RWPE2 (cell line): ENCODE measurements around the gene PRR5L.
A peak's percentile ranks its signal among the peaks of the same experiment; 100 is the strongest.

Source experiments
- ATAC-seq: fragments of 200-7000 bp; cut with Tn5 transposase; 3 replicates; pipeline ENCODE4 v1.9.1; 2021; ENCODE audit warnings: low read depth
- DNase-seq: peaks from one replicate; pipeline ENCODE4 v3.0.0-alpha.2; 2020; ENCODE audit warnings: low spot score
- H3K27ac ChIP-seq: fragments of 450-650 bp; 2 replicates; pipeline ENCODE4 v1.5.1; 2017; ENCODE audit warnings: mild to moderate bottlenecking; ENCODE audit not compliant: poor library complexity, severe bottlenecking
- H3K27me3 ChIP-seq: fragments of 250-450 bp; sonication (Bioruptor Pico); 2 replicates; pipeline ENCODE4 v1.5.1; 2021; ENCODE audit warnings: mild to moderate bottlenecking, moderate library complexity; ENCODE audit not compliant: insufficient read depth, poor library complexity, severe bottlenecking
- H3K36me3 ChIP-seq: fragments of 250-450 bp; sonication (Bioruptor Pico); 2 replicates; pipeline ENCODE4 v1.5.1; 2020; ENCODE audit warnings: low read depth, mild to moderate bottlenecking, moderate library complexity
- H3K4me1 ChIP-seq: fragments of 250-450 bp; sonication (Bioruptor Pico); 2 replicates; pipeline ENCODE4 v1.5.1; 2021; ENCODE audit warnings: mild to moderate bottlenecking, moderate library complexity; ENCODE audit not compliant: insufficient read depth, poor library complexity, severe bottlenecking
- H3K4me3 ChIP-seq: fragments of 250-450 bp; sonication (Bioruptor Pico); 2 replicates; pipeline ENCODE4 v1.5.1; 2021; ENCODE audit warnings: mild to moderate bottlenecking, moderate library complexity; ENCODE audit not compliant: severe bottlenecking
- H3K9me3 ChIP-seq: fragments of 250-450 bp; sonication (Bioruptor Pico); 2 replicates; pipeline ENCODE4 v1.5.1; 2021; ENCODE audit warnings: mild to moderate bottlenecking, moderate library complexity; ENCODE audit not compliant: severe bottlenecking
- CTCF ChIP-seq: fragments of 450-650 bp; IDR thresholded peaks from one replicate; pipeline ENCODE4 v1.5.1; 2017; ENCODE audit warnings: mild to moderate bottlenecking, moderate library complexity; ENCODE audit not compliant: poor library complexity, severe bottlenecking

The PRR5L gene

GRCh38 chr11:36253238-36253637 lies 42.9 kb upstream of the PRR5L start:
- DNase-seq (no peak), ATAC-seq (no peak)
- H3K4me3 ChIP-seq: no peak overlapping the region
- H3K27ac ChIP-seq: no peak overlapping the region
- peaks cover 19% of the 10 kb centered on the region for H3K4me1 ChIP-seq
- H3K9me3 ChIP-seq: no peaks in the 10 kb centered on the region
- no peak for TF ChIP-seq CTCF
- H3K27me3 ChIP-seq: no peaks in the 10 kb centered on the region
- no peaks in the 10 kb centered on the region for H3K36me3 ChIP-seq

- H3K27me3 ChIP-seq: no peaks in the 10 kb centered on the region
- H3K4me3 ChIP-seq: no peak overlapping the region
- H3K4me1 ChIP-seq: peaks cover 9% of the 10 kb centered on the region
- no peaks in the 10 kb centered on the region for H3K9me3 ChIP-seq
- ATAC-seq (peak; percentile 85), DNase-seq (no peak)
- no peak for TF ChIP-seq CTCF
- H3K27ac ChIP-seq: peak overlapping the region; percentile 5
- H3K36me3 ChIP-seq: no peaks in the 10 kb centered on the region
These were observed 41.4 kb upstream of the PRR5L start for GRCh38 chr11:36254713-36255112.

GRCh38 chr11:36257351-36257750 lies 38.7 kb upstream of the PRR5L start:
- no peak overlapping the region for H3K27ac ChIP-seq
- no peak overlapping the region for H3K4me3 ChIP-seq
- no peaks in the 10 kb centered on the region for H3K27me3 ChIP-seq
- TF ChIP-seq CTCF: no peak
- no peaks in the 10 kb centered on the region for H3K9me3 ChIP-seq
- ATAC-seq (peak; percentile 50; the same call in 2 of the 3 replicates), DNase-seq (no peak)
- H3K4me1 ChIP-seq: peaks cover 9% of the 10 kb centered on the region
- H3K36me3 ChIP-seq: no peaks in the 10 kb centered on the region

GRCh38 chr11:36258730-36259360 lies 37.2 kb upstream of the PRR5L start:
- ATAC-seq (peak; percentile 53; the same call in 2 of the 3 replicates), DNase-seq (no peak)
- no peak overlapping the region for H3K4me3 ChIP-seq
- H3K4me1 ChIP-seq: peaks cover 9% of the 10 kb centered on the region
- H3K27ac ChIP-seq: no peak overlapping the region
- TF ChIP-seq CTCF: peak; percentile 32
- no peaks in the 10 kb centered on the region for H3K9me3 ChIP-seq
- H3K27me3 ChIP-seq: no peaks in the 10 kb centered on the region
- H3K36me3 ChIP-seq: no peaks in the 10 kb centered on the region

GRCh38 chr11:36261094-36261493 lies 35.0 kb upstream of the PRR5L start:
- Histone ChIP-seq H3K36me3 (no peaks in the 10 kb centered on the region), H3K9me3 (no peaks in the 10 kb centered on the region), H3K4me1 (no peaks in the 10 kb centered on the region), H3K27me3 (no peaks in the 10 kb centered on the region), H3K4me3 (no peak overlapping the region), H3K27ac (no peak overlapping the region)
- no peak for TF ChIP-seq CTCF
- no peak for ATAC-seq
- no peak for DNase-seq
